Measurements from ENCODE around the gene TMCO6.
"Not testable (repeated sequence)": the region's sequence is repeated elsewhere in the genome, so short reads cannot be mapped to it uniquely, and the experiment has no call there.

TMCO6 gene

GRCh38 chr5:140639148-140639981 is at the start of gene TMCO6:
TMCO6 (plus strand) TSS chr5:140639451; CDS start chr5:140639528, 77 bp downstream.
- peak; percentile 85 for DNase-seq

DNA sequence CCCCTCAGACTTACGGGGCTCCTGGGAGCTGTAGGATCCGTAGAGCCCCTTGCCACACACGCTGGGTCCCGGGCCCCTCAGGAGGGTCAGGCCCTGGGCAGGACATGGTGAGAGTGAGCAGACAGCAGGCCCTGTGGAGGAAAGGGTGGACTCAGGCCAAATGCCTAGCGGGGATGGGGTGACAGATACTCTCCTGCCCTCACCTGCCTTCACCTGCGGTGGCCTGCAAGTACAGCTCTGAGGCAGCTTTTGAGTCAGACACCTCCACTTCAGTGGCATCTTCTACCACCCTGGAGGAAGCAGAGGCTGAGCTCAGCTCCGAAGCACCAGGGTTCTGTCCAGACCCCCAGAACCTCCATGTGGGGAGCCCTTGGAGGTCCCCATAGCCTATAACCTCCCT is 48.4 kb upstream of the TMCO6 start:
- no peak for DNase-seq

DNA sequence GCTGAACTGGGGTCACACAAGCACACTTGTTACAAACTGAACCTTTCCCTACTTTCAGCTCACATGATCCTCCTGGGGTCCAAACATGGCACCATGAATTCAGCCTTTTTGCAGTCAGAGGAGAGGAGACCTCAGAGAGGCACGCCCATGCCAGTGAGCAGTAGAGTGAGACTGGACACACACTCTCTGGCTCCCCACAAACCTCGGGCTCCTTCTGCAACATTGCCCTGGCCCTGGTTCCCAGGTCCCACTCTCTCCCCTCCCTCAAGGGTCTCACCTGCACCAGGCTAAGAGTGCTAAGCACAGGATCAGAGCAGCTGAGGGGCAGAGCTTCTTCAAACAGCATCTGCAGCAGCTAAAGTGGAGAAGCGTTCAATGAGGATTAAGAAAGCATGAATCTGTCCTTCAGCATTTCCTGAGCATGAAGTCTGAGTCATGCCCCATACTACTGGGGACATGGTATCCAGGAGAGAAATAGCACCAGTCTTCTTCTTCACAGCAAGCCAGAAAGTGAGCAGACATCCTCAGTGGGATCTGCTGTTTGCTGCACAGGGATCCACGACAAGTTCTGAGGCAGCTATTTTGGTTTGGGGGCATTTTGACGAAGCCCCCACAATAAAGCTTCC is 47.4 kb upstream of the TMCO6 start:
- no peak for DNase-seq

- DNase-seq = not testable (repeated sequence)
Observed at GRCh38 chr5:140593070-140593469, 46.2 kb upstream of the TMCO6 start.

DNA sequence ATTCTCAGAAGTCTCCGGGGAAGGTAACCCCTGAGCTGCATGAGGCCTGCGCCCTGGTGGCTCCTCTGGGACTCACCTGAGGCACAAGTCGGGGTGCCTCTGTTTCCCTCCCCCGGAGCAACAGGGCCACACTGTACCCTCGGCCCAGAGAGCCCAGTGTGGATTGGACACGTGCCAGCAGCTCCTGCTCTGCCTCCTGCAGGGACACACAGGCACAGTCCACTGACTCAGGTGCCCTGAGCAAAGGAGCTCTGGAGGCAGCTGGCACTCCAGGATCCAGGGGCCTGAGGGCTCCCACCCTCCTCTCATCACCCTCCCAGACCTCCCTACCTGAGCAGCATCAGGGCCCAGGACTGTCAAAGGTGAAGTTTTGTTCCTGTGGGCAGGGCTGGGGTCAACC is 45.1 kb upstream of the TMCO6 start:
- no peak for DNase-seq

DNA sequence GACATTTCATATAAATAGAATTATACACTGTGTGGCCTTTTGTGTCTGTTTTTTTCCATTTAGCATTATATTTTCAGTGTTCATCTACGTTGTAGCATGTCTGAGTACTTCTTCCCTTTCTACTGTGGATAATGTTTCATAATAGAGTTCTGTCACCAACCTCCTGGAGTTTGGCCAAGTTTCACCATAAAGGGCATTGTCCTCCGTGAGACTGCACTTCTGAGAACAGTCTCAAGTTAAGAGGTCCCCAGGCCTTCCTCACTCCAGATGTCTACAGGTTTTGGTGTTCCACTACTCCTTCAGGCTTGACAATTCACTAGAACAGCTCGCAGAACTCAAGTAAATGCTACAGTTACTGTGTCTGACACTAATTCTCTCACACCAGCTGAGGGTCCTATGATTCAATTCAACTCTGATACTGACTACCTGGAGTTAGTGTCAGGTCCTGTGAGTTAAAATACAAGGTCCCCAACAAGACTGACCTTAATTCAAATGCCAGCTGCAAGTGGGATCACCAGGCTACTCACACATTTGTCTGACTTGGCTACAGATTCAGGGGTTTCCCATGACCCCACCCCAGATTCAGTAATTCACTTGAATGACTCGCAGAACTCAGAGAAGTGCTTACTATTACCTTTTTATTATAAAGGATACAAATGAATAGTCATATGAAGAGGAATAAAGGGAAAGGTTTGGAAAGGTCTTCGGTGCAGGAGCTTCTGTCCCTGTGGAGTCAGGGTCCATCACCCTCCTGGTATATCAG is 43.5 kb upstream of the TMCO6 start:
- no peak for DNase-seq

DNA sequence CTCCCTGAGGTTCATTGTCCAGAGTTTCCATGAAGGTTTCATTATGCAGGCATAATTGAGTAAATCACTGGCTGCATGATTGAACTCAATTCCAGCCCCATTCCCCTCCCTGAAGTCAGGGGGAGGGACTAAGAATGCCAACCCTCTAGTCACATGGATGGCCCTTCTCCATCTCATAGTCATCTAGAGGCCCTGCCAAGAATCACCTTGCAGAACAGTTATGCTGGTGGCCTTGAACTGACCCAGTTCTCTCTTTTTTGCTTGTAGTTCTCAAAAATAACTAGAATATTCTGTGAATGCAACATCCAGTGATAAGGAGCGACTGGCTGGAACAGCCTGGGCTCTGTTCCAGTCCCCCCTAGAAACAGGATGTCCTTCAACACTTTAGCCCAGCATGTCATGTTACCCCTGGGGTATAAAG is 42.9 kb upstream of the TMCO6 start:
- DNase-seq = no peak

- DNase-seq = no peak
Observed at GRCh38 chr5:140598836-140599235, 40.4 kb upstream of the TMCO6 start.

GRCh38 chr5:140600096-140600495 is 39.2 kb upstream of the TMCO6 start:
- no peak for DNase-seq

GRCh38 chr5:140602147-140602546 is 37.1 kb upstream of the TMCO6 start:
- DNase-seq = no peak

DNA sequence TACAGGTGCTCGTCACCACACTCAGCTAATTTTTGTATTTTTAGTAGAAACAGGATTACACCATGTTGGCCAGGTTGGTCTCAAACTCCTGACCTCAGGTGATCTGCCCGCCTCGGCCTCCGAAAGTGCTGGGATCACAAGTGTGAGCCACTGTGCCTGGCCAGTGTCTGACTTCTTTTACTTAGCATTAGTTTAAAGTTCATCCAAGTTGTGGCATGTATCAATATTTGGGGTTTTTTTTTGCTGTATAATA is 35.9 kb upstream of the TMCO6 start:
- DNase-seq = not testable (repeated sequence)

DNA sequence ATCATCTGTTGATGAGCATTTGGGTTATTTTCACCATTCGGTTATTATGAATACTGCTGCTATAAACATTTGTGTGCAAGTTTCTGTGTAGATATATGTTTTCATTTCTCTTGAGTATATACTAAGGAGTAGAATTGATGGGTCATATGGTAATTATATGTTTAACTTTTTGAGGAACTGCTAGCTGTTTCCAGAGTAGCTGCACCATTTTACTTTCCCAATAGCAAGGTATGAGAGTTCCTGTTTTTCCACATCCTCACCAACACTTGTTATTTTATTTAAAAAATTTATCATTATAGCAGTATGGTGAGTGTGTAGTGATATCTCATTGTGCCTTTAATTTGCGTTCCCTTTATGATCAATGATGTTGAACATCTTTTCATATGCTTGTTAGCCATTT is 35.5 kb upstream of the TMCO6 start:
- no peak for DNase-seq

DNA sequence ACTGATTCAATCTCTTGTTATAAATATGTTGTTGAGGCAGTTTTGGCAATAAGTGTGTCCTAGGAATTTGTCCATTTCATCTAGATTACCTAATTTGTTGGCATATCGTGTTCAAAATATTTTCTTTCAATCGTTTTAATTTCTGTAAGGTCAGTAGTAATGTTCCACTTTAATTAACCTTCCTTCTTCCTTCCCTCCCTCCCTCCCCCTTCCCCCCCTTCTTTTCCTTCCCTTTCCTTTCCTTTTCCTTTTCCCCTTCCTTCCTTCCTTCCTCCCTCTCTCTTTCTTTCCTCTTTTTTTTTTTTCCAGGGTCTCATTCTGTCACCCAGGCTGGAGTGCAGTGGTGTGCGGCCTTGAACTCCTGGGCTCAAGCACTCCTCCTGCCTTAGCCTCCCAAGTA is 33.4 kb upstream of the TMCO6 start:
- DNase-seq = no peak

DNA sequence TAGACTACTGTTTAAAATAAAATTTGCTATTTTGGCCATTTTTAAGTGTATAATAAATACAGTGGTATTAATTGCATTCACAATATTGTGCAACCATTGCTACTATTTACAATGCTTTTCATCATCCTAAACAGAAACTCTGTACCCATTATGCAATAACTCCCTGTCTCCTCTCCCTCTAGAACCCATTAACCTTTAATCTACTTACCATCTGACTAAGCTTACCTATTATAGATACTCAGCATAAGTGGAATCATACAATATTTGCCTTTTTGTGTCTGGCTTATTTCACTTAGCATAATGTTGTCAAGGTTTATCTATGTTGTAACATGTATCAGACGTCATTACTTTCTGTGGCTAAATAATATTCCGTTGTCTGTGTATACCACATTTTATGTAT is 32.2 kb upstream of the TMCO6 start:
- no peak for DNase-seq

GRCh38 chr5:140608722-140609121 is 30.5 kb upstream of the TMCO6 start:
- no peak for DNase-seq

DNA sequence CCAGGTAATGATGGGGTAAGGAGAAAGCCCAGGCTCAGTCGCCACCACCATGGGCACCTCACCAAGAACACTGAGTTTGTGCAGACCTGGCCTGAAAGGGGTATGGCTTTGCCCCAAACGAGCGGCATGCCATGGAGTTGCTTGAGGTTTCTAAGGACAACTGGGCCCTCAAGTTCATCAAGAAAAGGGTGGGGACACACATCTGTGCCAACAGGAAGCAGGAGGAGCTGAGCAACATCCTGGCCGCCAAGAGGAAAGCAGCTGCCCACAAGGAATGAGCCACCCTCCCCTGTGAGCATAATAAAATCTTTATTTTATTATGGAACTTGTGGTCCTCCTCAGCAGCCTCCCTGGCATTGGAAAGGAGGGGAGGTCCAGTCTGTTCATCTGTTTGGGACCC is 30.1 kb upstream of the TMCO6 start:
- no peak for DNase-seq

- no peak for DNase-seq
Observed at GRCh38 chr5:140611020-140611521, 28.2 kb upstream of the TMCO6 start.

DNA sequence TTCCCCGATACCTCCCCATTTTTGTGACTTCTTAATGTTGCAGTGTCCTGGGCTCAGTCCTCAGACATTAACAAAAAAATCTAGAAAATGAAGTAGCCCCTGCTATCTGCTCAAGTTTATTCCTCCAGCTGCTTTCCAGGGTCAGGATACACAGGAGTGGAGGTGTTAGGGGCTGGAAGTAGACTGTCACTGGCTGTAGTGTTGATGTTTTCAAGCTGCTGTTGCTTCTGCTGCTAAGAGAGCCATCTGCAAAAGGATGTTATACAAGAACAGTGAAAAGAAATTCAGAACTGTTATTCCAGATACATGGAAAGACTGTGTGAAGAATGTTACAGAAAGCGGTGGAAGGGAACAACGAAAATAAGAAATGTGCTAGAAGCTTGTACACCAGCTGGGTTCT is 16.9 kb upstream of the TMCO6 start:
- DNase-seq = no peak

- not testable (repeated sequence) for DNase-seq
Observed at GRCh38 chr5:140623061-140623460, 16.2 kb upstream of the TMCO6 start.

DNA sequence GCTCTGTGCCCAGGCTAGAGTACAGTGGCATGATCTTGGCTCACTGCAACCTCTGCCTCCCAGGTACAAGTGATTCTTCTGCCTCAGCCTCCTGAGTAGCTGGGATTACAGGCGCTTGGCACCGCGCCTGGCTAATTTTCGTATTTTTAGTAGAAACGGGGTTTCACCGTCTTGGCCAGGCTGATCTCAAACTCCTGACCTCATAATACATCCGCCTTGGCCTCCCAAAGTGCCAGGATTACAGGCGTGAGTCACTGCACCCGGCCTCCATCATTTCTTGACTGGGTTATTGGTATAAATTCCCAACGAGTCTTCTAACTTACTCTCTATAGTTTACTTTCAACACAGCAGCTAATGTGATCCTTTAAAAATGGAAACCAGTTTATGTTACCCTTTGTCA is 14.4 kb upstream of the TMCO6 start:
- DNase-seq = not testable (repeated sequence)

GRCh38 chr5:140627972-140628371 is 11.3 kb upstream of the TMCO6 start:
- no peak for DNase-seq

- no peak for DNase-seq
Observed at GRCh38 chr5:140628711-140629110, 10.5 kb upstream of the TMCO6 start.

DNA sequence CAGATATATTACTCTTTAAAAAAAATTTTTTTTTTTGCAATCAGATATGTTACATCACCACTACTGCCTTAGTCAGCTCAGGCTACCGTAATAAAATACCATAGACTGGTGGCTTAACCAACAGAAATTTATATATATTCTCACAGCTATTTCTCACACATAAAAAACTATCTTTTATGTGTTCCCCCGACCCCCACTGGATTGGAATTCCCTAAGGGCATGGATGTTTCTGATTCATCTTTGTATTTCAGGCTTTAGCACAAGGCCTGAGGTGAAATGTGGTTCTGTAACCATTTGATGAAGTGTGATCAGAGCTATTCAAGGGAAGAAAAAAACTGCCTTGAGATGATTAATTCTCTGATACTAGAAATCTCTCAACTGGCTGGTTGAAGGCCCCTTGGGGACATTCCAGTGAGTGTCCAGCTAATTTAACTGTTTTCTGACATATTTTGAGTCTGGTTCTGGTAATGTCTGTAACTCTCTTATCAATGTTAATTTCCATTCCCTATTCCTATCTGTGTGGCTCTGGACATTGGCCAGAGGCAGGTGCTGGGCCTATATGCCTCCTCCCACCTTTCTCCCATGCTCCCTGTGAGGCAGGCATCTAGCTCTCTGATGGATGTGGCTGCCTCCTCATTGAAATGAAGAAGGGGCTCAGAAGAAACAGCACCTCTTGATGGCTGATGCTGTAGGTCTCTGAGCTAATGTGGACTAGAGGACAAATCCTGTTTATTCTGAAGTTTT is 8.8 kb upstream of the TMCO6 start:
- DNase-seq = no peak

Data from kidney glomerular epithelial cell (primary cell).